GM18498 (cell line): ENCODE results near the gene EMC7.
"Not testable (repeated sequence)": the region's sequence is repeated elsewhere in the genome, so short reads cannot be mapped to it uniquely, and the experiment has no call there.

ENCODE experiments used
- ATAC-seq: cut with Tn5 transposase; IDR thresholded peaks from one replicate; pipeline ENCODE4 v1.9.1; 2021; ENCODE audit warnings: mild to moderate bottlenecking, moderate library complexity; ENCODE audit not compliant: unreplicated experiment

Gene EMC7

GRCh38 chr15:34101366-34102174 lies at the start of gene EMC7, which contains the start of gene PGBD4:
EMC7 (minus strand) TSS chr15:34101862; CDS start chr15:34101839, 23 bp downstream.
PGBD4 (plus strand) TSS chr15:34102083; CDS start chr15:34102532, 449 bp downstream.
- ATAC-seq: peak; percentile 98

GRCh38 chr15:34147371-34148140 lies 45.9 kb upstream of the EMC7 start:
- no peak for ATAC-seq

GRCh38 chr15:34133511-34133910 lies 31.8 kb upstream of the EMC7 start:
- no peak for ATAC-seq

- no peak for ATAC-seq
Measured at GRCh38 chr15:34132881-34133280, 31.2 kb upstream of the EMC7 start.

GRCh38 chr15:34128898-34129297 lies 27.2 kb upstream of the EMC7 start:
- no peak for ATAC-seq

- ATAC-seq: no peak
Measured at GRCh38 chr15:34126522-34126921, 24.9 kb upstream of the EMC7 start.

- ATAC-seq: no peak
Measured at GRCh38 chr15:34125945-34126344, 24.3 kb upstream of the EMC7 start.

- no peak for ATAC-seq
Measured at GRCh38 chr15:34124651-34125050, 23.0 kb upstream of the EMC7 start.

- no peak for ATAC-seq
Measured at GRCh38 chr15:34122771-34123183, 21.1 kb upstream of the EMC7 start.

GRCh38 chr15:34121786-34122185 lies 20.1 kb upstream of the EMC7 start:
- not testable (repeated sequence) for ATAC-seq

GRCh38 chr15:34120420-34120819 lies 18.8 kb upstream of the EMC7 start:
- ATAC-seq: not testable (repeated sequence)

- no peak for ATAC-seq
Measured at GRCh38 chr15:34119291-34119690, 17.6 kb upstream of the EMC7 start.

- no peak for ATAC-seq
Measured at GRCh38 chr15:34116620-34117019, 15.0 kb upstream of the EMC7 start.

GRCh38 chr15:34114739-34115138 lies 13.1 kb upstream of the EMC7 start:
- no peak for ATAC-seq

- ATAC-seq: no peak
Measured at GRCh38 chr15:34114215-34114614, 12.6 kb upstream of the EMC7 start.

GRCh38 chr15:34111488-34111887 lies 9.8 kb upstream of the EMC7 start:
- ATAC-seq: no peak

- no peak for ATAC-seq
Measured at GRCh38 chr15:34109797-34110663, 8.4 kb upstream of the EMC7 start.

- no peak for ATAC-seq
Measured at GRCh38 chr15:34107315-34107714, 5.7 kb upstream of the EMC7 start.

GRCh38 chr15:34106423-34106822 lies 4.8 kb upstream of the EMC7 start:
- ATAC-seq: no peak

GRCh38 chr15:34102175-34102925 lies 688 bp upstream of the EMC7 start:
- no peak for ATAC-seq
